Sigmoid colon (tissue), 7 donors: ENCODE data around the gene TOGARAM2. TPM values are rescaled to one million over a fixed set of nuclear protein-coding genes. Genes with fewer than 3 reads are reported as not detected.

ENCODE experiments used
- DNase-seq: peaks from one replicate; pipeline ENCODE4 v3.0.0-alpha.2; 2019
- H3K27ac ChIP-seq, 4 donors: fragments of 200-600 bp; sonication (generic); one replicate each; pipeline ENCODE4 v1.5.1; 2016 to 2019; ENCODE audit warnings: mild to moderate bottlenecking in 1 of 4
- H3K27me3 ChIP-seq, 3 donors: fragments of 200-600 bp; sonication (generic); one replicate each; pipeline ENCODE4 v1.5.1; 2019; ENCODE audit warnings: mild to moderate bottlenecking in 1 of 3
- H3K36me3 ChIP-seq, 4 donors: fragments of 200-600 bp; sonication (generic); one replicate each; pipeline ENCODE4 v1.5.1; 2016 to 2019
- H3K4me1 ChIP-seq, 4 donors: fragments of 200-600 bp; sonication (generic); one replicate each; pipeline ENCODE4 v1.5.1; 2017 to 2019
- H3K4me3 ChIP-seq, 4 donors: fragments of 200-600 bp; sonication (generic); one replicate each; pipeline ENCODE4 v1.5.1; 2017 to 2019; ENCODE audit warnings: mild to moderate bottlenecking in 2 of 4, moderate library complexity in 1 of 4
- H3K9me3 ChIP-seq, 4 donors: fragments of 200-600 bp in 3 of 4; sonication (generic) in 3 of 4; one replicate each; pipeline versions ENCODE4 v1.5.1 to v1.6.1; 2013 to 2019
- EP300 ChIP-seq, 4 donors: sonication (generic); formaldehyde crosslinking; IDR thresholded peaks; one replicate each; pipeline ENCODE4 v1.6.1; 2017; ENCODE audit warnings: antibody characterized with exemption in 4 of 4
- POLR2A ChIP-seq, 2 donors: fragments of 450-650 bp; IDR thresholded peaks; one replicate each; pipeline ENCODE4 v1.6.1; 2016; ENCODE audit warnings: antibody characterized with exemption in 2 of 2, mild to moderate bottlenecking in 2 of 2, moderate library complexity in 2 of 2
- POLR2AphosphoS5 ChIP-seq, 4 donors: sonication (generic); formaldehyde crosslinking; IDR thresholded peaks; one replicate each; pipeline ENCODE4 v1.6.1; 2017; ENCODE audit warnings: antibody characterized with exemption in 4 of 4
- WGBS, 2 donors: extraction: QIAGEN DNeasy Blood & Tissue Kit; methylation state at CpG; one replicate each; pipeline ENCODE4 v1.1.7; 2013; 5-methylcytosine and 5-hydroxymethylcytosine counted together
- intact Hi-C: fragments of 100-400 bp; cut with DNase I; formaldehyde crosslinking; loops from one replicate; pipeline ENCODE4 v1.15.1; 2023
- polyA plus RNA-seq, 3 donors: library from polyadenylated mRNA; stranded (reverse); fragments of 200-250 nt; gene quantifications; one replicate each; pipeline ENCODE4 v1.2.3, GENCODE V29; 2013
- total RNA-seq, 4 donors: library from RNA; depleted of rRNA; stranded (reverse); fragments of >200 nt; gene quantifications; one replicate each; pipeline ENCODE4 v1.1.0, GENCODE V29; 2016
- TF ChIP-seq, protein P1 (sequence below), 4 experiments: fragments of 450-650 bp in 3 of 4; fragments of 200-600 bp in 1 of 4; IDR thresholded peaks; one replicate each; pipeline ENCODE4 v1.5.1; 2016 to 2019; ENCODE audit warnings: antibody characterized with exemption in 4 of 4, mild to moderate bottlenecking in 3 of 4, moderate library complexity in 2 of 4
- donor health status: healthy with polysubstance abuse.
- donor health status: Bipolar disorder and iron deficiency.
- donor health status: healthy.

The TOGARAM2 gene
- total and polyA plus RNA-seq, 7 donors: 0.23 to 3.2 (median 0.82) TPM; not detected in 2

DNA sequence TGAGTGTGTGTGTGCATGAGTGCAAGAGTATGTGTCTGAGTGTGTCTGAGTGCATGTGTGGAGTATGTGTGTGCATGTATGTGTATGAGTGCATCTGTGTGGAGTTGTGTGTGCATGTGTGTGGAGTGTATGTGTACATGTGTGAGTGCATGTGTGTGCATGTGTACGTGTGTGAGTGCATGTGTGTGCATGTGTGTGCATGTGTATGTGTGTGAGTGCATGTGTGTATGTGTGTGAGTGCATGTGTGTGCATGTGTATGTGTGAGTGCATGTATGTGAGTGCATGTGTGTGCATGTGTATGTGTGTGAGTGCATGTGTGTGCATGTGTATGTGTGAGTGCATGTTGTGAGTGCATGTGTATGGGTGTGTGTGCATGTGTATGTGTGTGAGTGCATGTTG lies 23.7 kb downstream of the TOGARAM2 start:
- 11 to 72% methylated on average over 1 of the region's 1 CpG for WGBS, 2 donors
- no peak for TF ChIP-seq EP300 (IDR thresholded peaks at IDR 0.05)
- TF ChIP-seq, protein P1, sequence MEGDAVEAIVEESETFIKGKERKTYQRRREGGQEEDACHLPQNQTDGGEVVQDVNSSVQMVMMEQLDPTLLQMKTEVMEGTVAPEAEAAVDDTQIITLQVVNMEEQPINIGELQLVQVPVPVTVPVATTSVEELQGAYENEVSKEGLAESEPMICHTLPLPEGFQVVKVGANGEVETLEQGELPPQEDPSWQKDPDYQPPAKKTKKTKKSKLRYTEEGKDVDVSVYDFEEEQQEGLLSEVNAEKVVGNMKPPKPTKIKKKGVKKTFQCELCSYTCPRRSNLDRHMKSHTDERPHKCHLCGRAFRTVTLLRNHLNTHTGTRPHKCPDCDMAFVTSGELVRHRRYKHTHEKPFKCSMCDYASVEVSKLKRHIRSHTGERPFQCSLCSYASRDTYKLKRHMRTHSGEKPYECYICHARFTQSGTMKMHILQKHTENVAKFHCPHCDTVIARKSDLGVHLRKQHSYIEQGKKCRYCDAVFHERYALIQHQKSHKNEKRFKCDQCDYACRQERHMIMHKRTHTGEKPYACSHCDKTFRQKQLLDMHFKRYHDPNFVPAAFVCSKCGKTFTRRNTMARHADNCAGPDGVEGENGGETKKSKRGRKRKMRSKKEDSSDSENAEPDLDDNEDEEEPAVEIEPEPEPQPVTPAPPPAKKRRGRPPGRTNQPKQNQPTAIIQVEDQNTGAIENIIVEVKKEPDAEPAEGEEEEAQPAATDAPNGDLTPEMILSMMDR (IDR thresholded peaks at IDR 0.05): no peak
- no peak for TF ChIP-seq POLR2AphosphoS5 (IDR thresholded peaks at IDR 0.05)
- no peak for TF ChIP-seq POLR2A (IDR thresholded peaks at IDR 0.05)
- intact Hi-C loops: no loop called here
- H3K27ac ChIP-seq: no peak overlapping the region
- no peaks in the 10 kb centered on the region for H3K9me3 ChIP-seq
- no peaks in the 10 kb centered on the region for H3K36me3 ChIP-seq
- H3K27me3 ChIP-seq: no peaks in the 10 kb centered on the region
- no peaks in the 10 kb centered on the region for H3K4me1 ChIP-seq
- no peak overlapping the region for H3K4me3 ChIP-seq
- no peak for DNase-seq

DNA sequence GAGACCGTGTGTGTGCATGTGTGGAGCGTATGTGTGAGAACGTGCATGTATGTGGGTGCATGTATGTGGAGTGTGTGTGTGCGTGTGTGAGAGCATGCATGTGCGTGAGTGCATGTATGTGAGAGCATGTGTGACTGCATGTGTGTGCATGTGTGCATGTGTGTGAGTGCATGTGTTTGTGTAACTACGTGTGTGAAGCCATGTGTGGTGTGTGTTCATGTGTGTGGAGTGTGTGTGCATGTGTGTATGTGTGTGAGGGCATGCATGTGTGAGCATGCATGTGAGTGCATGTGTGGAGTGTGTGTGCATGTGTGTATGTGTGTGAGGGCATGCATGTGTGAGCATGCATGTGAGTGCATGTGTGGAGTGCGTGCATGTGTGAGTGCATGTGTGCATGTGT lies 24.2 kb downstream of the TOGARAM2 start:
- WGBS, 2 donors: 72 to 89% methylated on average over 7 of the region's 7 CpGs
- H3K4me3 ChIP-seq: no peak overlapping the region
- no peaks in the 10 kb centered on the region for H3K36me3 ChIP-seq
- TF ChIP-seq POLR2A (IDR thresholded peaks at IDR 0.05) (no peak), POLR2AphosphoS5 (IDR thresholded peaks at IDR 0.05) (no peak), EP300 (IDR thresholded peaks at IDR 0.05) (no peak)
- TF ChIP-seq, protein P1 (IDR thresholded peaks at IDR 0.05): no peak
- H3K27me3 ChIP-seq: no peaks in the 10 kb centered on the region
- H3K4me1 ChIP-seq: no peaks in the 10 kb centered on the region
- intact Hi-C loops: no loop called here
- H3K27ac ChIP-seq: no peak overlapping the region
- no peak for DNase-seq
- H3K9me3 ChIP-seq: no peaks in the 10 kb centered on the region

DNA sequence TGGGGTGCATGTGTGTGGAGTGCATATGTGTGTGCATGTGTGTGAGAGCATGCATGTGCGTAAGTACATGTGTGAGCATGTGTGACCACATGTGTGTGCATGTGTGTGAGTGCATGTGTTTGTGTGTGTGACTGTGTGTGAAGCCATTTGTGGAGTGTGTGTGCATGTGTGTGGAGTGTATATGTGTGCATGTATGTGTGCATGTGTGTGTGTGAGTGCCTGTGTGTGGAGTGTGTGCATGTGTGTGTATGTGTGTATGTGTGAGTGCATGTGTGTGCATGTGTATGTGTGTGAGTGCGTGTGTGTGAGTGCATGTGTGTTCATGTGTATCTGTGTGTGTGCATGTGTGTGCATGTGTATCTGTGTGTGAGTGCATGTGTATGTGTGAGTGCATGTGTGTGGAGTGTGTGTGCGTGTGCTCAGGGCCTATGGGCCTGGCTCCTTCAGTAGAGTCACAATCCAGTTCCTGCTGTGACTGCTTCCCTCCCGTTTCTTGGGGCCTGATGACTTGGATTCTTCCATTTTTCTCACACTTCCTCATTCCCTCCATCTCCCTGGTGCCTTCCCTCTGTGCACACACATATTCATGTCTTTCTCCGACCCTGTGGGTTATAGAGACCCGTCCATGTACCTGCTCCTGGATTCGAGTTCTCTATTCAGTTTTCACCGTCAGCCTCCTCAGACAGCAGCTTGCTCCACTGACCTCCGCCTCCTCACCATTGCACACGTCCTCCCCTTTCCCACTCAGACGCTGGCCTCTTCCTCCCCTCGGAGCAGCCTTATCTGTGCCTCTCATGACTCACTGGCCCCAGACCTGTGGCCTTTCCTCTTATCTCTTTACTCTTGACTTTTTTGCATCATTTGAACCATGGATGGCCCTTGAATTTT lies 25.2 kb downstream of the TOGARAM2 start:
- intact Hi-C loops: no loop called here
- H3K9me3 ChIP-seq: no peaks in the 10 kb centered on the region
- TF ChIP-seq EP300 (IDR thresholded peaks at IDR 0.05): no peak
- TF ChIP-seq POLR2AphosphoS5 (IDR thresholded peaks at IDR 0.05): no peak
- TF ChIP-seq POLR2A (IDR thresholded peaks at IDR 0.05): no peak
- TF ChIP-seq, protein P1 (IDR thresholded peaks at IDR 0.05): no peak
- DNase-seq: no peak
- WGBS, 2 donors: 73 to 81% methylated on average over 12 of the region's 12 CpGs
- no peaks in the 10 kb centered on the region for H3K36me3 ChIP-seq
- H3K4me1 ChIP-seq: peaks cover 0 to 9% (median 5%) of the 10 kb centered on the region in 4 donors
- no peak overlapping the region for H3K27ac ChIP-seq
- H3K4me3 ChIP-seq: no peak overlapping the region
- no peaks in the 10 kb centered on the region for H3K27me3 ChIP-seq

DNA sequence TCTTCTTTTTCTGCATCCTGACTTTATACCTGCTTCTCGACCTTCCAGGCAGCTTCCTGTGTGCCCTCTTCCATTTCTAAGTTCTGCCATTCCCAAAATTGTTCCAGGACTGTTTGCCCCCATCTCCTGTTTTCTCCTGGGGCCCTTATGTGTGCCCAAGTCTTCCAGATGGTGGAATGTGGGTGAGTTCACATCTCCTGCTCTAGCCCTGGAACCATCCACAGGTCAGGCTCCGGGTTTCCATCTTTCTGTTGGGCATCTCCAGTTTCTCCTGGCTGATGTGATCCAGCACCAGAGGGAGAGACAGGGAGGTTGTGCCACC lies 25.8 kb downstream of the TOGARAM2 start:
- peaks cover 0 to 15% (median 11%) of the 10 kb centered on the region in 4 donors for H3K4me1 ChIP-seq
- 86 to 89% methylated on average over 2 of the region's 2 CpGs for WGBS, 2 donors
- DNase-seq: no peak
- no peaks in the 10 kb centered on the region for H3K27me3 ChIP-seq
- intact Hi-C loops: no loop called here
- no peak overlapping the region for H3K27ac ChIP-seq
- no peak overlapping the region for H3K4me3 ChIP-seq
- no peaks in the 10 kb centered on the region for H3K36me3 ChIP-seq
- H3K9me3 ChIP-seq: no peaks in the 10 kb centered on the region
- TF ChIP-seq EP300 (IDR thresholded peaks at IDR 0.05): no peak
- TF ChIP-seq, protein P1 (IDR thresholded peaks at IDR 0.05): no peak
- no peak for TF ChIP-seq POLR2A (IDR thresholded peaks at IDR 0.05)
- no peak for TF ChIP-seq POLR2AphosphoS5 (IDR thresholded peaks at IDR 0.05)
